ENCODE data around the gene ADISSP.

ADISSP gene

GRCh38 chr20:3767427-3768341 is at the start of gene ADISSP:
Gene ADISSP, minus strand, starts transcription at chr20:3767753. Its CDS starts 7,653 bp downstream, at chr20:3760100.
- peak; percentile 98 for DNase-seq

GRCh38 chr20:3815703-3816315 is 48.3 kb upstream of the ADISSP start:
- no peak for DNase-seq

DNA sequence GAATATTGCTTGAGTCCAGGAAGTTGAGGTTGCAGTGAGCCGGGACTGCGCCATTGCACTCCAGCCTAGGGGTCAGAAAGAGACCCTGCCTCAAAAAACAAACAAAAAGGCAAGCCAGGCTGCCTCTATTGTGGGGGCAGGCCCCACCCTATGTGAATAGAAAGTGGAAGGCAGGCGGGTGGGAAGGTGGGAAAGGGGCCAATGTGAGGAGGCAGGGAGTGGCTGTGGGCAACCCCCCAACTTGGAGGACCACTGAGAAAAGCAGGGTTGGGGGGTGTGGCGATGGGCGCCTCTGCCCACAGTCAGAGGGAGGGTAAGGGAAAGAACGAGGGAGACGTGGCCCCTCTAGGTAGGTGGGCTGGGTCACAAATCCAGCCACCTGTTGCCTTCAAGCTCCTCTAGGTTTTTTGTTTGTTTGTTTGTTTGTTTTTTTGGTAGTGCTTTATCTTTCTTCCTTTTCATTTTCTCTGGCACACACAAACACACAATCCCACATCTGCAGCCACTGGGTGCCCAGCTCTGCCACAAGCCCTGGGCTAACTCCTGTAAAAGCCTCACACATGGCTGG is 47.5 kb upstream of the ADISSP start:
- no peak for DNase-seq

- DNase-seq, result no peak
Observed at GRCh38 chr20:3813848-3814581, 46.5 kb upstream of the ADISSP start.

DNA sequence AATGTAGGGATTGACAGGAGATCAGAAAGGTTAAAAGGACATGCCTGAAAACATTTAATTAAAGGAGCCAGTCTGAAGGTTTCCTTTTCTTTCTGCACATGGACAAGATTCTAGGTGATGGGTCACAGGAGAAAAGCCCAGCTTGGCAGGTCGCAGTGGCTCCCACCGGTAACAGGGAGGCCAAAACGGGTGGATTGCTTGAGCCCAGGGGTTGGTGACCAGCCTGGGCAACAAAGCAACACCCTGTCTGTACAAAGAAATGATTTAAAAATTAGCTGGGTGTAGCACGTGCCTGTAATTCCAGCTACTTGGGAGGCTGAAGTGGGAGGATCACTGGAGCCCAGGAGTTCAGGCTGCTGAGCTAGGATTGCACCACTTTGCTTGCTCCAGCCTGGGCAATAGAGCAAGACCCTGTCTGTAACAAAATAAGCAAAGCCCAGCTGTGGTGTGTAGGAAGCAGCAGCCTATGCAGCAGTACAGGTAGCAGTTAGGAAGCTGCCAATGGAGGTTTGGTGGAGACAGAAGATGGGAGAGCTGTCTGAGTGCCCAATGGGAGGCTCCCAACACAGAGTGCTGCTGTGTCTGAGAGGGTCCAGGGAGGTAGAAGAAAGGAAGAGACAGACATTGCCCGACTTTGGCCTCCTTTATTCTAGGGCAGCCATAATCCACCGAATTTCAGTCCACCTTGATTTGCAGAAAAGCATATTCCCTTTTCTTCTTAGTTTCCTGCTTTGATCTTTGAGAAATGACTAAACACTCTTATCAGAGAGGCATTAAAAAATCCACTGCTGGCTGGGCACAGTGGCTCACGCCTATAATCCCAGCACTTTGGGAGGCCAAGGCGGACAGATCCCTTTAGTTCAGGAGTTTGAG is 45.7 kb upstream of the ADISSP start:
- no peak for DNase-seq

GRCh38 chr20:3812259-3812681 is 44.7 kb upstream of the ADISSP start:
- no peak for DNase-seq

- DNase-seq, result peak; percentile 99
Observed at GRCh38 chr20:3811467-3812258, 44.1 kb upstream of the ADISSP start.

DNA sequence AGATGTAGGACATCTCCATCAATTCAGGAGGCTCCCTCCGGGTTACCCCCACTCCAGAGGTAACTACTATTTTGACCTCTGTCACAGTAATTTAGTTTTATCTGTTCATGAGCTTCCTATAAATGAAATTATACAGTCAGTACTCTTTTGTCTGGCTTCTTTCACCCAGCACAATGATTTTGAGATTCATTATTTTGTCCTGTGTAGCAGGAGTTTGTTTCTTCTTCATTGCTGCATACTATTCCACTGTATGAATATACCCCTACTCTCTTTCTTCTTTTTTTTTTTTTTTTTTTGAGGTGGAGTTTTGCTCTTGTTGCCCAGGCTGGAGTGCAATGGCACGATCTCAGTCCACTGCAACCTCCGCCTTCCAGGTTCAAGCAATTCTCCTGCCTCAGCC is 41.0 kb upstream of the ADISSP start:
- no peak for DNase-seq

DNA sequence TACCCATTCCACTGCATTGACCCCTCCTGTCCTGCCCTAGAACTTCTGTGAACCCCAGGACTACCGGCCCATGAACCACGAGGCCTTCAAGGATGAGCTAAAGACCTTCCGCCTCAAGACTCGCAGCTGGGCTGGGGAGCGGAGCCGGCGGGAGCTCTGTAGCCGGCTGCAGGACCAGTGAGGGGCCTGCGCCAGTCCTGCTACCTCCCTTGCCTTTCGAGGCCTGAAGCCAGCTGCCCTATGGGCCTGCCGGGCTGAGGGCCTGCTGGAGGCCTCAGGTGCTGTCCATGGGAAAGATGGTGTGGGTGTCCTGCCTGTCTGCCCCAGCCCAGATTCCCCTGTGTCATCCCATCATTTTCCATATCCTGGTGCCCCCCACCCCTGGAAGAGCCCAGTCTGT is 37.2 kb upstream of the ADISSP start:
- no peak for DNase-seq

DNA sequence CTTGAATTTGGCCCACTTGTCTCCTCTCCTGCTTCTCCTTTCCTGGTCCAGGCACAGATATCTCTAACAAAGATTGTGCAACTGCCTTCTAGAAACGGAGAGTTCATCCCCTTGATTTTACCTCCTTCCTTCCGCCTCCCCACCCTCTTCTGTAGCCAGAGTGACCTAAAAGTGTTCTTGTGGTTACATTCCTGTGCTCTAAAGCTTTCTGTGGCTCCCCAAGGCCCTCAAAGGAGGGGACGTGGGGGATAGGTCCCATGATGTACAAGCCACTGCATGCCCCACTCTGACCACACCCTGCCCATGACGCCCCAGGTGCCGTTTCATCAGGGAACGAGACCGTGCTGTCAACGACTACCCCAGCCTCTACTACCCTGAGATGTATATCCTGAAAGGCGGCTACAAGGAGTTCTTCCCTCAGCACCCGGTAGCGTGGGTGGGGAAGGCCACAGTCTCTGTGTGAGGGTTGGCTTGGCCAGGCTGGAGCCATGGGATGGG is 36.8 kb upstream of the ADISSP start:
- DNase-seq, result no peak

DNA sequence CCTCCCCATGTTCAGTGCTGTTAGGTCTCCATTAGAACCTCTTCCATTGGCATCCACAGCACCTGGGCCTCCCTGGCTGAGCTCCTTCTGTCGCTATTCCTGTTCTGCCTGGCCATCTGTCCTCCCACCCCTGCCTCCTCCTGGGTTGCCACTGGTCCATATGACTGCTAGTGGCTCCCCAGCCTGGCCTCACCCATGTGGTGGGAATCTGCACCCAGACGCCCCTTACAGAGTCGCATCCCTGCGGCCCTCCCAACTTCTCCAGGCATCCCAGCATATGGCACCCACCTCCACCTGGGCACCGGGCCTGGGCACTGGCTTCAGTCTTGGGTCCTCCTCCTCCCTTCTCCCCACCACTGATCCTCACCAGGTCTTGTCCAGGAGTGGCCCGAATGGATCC is 36.3 kb upstream of the ADISSP start:
- no peak for DNase-seq

GRCh38 chr20:3803289-3803688 is 35.7 kb upstream of the ADISSP start:
- DNase-seq, result no peak

DNA sequence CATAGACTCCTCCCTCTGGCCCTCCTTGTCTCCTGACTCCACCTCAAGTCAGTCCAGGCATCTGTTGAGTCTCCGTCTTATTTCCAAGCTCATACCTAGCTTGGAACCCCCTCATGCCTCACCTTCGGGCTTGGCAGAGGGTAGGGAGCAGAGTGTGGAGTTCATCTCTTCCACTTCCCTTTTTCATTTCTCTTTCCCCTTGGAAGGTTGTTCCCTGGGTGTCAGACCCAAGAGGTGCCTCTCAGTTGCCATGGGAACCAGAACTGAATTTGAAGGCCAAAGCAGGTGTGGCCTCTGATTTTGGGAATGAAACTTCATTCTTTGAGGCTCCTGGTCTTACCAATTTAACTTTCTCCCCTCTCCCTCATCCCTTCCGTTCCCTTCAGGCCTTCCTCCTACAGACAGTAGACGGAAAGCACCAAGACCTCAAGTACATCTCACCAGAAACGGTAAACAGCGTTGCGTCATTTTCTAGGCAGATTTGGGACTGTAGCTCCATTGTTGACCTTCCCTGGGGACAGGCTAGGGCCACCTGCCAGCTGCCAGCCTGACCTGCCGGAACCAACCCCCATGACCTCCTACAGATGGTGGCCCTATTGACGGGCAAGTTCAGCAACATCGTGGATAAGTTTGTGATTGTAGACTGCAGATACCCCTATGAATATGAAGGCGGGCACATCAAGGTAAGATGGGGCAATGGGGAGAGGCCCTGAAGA is 35.1 kb upstream of the ADISSP start:
- DNase-seq, result no peak

DNA sequence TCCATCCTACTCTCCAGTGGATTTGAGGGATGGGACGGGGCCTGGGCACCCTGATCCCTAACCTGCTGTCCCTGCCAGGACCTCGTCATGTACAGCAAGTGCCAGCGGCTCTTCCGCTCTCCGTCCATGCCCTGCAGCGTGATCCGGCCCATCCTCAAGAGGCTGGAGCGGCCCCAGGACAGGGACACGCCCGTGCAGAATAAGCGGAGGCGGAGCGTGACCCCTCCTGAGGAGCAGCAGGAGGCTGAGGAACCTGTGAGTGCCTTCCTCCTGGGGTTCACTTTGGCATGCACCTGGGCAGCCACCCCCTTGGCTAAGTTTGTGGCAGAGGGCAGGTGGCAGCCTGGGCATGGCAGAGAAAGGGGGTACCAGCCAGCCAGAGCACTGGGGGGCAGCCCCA is 34.3 kb upstream of the ADISSP start:
- no peak for DNase-seq

DNA sequence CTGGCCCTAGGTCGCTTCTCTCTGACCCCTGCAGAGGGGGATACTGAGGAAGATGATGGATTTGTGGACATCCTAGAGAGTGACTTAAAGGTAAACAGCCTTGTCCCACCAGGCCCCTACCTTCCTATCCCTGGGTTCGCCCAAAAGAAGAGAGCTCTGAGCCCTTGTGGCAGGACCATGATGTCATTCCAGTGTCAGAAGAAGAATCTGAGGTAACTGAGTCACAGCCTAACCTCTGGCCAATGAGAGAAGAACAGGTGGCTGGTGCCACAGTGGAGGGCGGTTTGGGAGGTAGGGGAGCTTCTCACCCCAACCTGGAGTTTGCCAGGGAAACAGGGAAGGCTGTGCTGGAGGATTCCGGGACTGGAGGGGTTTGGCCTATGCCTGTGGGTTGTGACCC is 33.7 kb upstream of the ADISSP start:
- DNase-seq, result no peak

DNA sequence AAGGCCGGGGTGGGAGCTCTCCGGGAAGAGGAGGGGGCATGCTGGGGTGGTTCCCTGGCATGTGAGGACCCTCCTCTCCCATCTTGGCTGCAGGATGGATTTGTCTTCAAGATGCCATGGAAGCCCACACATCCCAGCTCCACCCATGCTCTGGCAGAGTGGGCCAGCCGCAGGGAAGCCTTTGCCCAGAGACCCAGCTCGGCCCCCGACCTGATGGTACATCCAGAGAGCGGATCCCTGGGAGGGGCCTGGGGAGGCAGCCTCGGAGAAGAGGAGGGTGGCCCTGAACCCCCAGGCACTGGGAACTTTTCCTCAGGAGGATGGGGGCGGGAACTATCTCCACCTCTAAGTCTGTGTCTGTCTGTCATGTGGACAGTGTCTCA is 33.3 kb upstream of the ADISSP start:
- DNase-seq, result no peak

DNA sequence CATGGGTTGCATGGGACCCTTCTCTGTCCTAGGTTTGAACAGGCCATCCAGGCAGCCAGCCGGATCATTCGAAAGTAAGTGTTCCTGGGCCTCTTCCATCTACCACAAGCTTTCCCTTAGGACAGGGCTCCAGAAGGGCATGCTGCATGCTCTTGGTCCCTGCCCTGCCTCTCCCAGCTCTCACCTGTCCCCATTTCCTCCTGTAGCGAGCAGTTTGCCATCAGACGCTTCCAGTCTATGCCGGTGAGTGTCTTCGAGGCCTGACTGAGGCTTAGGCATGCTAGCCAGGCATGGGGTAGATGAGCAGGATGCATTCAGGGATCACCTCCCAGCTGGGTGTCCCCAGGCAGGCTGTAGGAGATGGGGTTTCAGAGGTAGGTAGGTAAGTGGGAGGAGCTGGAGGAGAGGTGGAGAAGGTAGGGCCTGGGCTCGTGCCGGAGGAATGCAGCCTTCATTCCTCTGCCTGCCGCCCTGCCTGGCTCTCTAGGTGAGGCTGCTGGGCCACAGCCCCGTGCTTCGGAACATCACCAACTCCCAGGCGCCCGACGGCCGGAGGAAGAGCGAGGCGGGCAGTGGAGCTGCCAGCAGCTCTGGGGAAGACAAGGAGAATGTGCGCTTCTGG is 32.8 kb upstream of the ADISSP start:
- DNase-seq, result no peak

DNA sequence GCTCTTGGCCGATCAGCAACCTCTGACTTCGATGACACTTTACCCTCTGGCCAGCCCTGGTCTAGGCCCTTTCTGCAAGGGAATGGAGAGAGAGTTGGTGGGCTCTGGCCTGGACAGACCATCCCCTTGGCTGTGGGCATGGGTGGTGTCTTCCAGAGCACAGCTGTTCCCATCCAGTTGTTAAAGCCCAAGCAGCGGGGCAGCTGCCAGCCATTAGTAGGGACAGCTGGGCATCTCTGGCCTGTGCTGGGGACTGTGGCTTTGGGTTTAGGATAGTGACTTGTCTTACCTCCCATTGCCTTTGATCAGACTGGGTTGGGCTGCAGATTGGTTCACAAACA is 31.3 kb upstream of the ADISSP start:
- DNase-seq, result no peak

DNA sequence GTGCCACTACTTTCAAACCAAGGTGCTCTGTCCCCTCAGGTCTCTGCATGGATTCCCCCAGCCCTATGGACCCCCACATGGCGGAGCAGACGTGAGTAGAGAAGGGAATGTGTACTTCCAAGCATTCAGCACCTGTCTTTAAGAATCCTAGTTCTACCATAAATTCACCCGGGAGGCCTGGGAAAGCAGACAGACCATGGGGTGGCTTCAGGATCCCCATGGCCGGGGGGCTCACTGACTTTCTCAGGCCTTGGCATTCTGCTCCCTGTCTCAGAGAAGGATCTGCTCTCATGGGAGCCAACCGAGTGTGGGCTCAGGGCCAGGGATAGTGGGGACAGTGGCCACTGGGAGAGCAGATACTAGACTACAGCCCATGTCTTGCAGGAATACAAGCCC is 30.8 kb upstream of the ADISSP start:
- no peak for DNase-seq
